Measurements from ENCODE around the gene SMO.
"Not testable (repeated sequence)": the region's sequence is repeated elsewhere in the genome, so short reads cannot be mapped to it uniquely, and the experiment has no call there.

SMO gene

DNA sequence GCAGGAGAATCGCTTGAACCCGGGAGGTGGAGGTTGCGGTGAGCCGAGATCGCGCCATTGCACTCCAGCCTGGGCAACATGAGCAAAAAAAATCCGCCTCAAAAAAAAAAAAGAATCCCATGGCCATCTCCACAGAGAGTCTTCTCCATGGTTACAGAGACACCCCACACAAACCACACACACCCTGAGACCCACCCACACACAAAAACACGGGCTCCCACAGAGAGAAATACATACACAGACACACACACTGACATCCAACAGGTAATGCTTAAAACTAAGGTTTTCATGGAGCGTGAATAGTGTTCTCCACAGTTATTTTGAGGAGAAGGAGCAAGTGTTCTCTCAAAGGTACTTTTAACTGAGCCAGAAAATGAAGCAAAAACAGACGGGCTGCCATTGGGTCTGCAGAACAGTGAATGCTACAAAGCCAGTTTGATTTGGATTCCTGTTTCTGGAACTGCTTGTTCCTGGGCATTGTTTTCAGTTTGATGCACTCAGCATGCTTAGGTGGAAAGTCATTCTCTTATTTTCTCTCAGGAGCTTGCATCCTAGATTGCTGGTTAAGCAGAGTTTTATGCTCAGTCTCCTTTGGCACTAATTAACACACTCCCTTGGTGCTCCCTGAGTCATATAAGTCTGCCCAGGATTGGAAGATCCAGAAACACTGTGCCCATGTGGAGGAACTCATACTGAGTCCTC is 51.8 kb downstream of the SMO start:
- no peak for DNase-seq (ENCODE audit: low spot score)

DNA sequence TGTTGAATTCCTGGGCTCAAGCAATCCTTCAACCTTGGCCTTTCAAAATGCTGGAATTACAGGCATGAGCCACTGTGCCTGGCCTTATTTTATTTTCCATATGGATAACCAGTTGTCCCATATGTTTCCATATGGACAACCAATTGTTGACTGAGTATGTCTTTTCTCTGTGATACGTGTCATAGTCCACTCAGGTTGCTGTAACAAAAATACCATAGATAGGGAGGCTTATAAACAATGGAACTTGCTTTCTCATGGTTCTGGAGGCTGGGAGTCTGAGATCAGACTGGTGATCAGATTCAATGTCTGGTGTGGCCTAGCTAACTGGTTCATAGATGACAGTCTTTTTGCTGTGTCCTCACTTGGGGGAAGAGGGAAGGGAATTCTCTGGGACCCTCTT is 55.8 kb downstream of the SMO start:
- DNase-seq (ENCODE audit: low spot score): no peak

DNA sequence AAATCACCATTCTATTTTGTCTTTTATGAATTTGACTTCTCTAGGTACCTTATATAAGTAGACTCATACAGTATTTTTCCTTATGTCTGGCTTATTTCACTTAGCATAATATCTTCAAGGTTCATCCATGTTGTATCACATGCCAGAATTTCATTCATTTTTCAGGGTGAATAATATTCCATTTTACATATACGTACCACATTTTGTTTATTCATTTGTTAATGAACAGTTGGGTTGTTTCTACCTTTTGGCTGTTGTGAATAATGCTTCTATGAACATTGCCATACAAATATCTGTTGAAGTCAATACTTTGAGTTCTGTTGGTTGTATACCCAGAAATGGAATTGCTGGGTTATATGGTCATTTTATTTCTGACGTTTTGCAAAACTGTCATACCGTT is 57.1 kb downstream of the SMO start:
- DNase-seq (ENCODE audit: low spot score): no peak

DNA sequence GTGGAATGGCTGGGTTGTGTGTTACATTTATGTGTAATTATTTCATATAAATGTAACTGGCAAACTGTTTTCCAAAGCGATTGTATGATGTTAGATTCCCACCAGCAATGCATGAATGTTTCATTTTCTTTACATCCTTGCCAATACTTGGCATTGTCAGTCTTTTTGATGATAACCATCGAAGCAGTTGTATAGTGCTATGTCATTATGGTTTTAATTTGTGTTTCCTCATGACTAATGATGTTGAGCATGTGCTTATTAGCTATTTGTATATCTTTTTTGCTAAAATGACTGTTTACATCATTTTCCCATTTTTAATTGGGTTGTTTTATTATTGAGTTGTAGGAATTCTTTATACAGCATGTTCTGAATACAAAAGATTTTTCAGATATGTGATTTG is 58.7 kb downstream of the SMO start:
- no peak for DNase-seq (ENCODE audit: low spot score)

DNA sequence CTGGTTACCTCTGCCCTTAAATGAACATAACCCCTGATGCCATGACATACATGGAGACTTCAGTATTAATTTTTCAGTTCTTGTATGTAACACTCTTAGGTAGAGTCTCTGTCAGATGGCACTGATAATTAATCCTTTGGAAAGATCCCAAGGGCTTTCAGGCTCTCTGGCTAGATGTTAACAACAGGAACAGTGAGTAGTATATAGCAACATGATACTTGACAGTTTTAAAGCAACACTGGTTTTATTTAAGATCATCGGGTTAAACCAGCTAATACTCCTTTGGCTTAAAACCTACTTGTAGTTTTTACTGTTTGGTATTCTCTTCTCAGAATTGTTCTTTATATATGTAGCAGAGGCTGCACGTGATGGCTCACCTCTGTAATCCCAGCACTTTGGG is 63.7 kb downstream of the SMO start:
- DNase-seq (ENCODE audit: low spot score): no peak

DNA sequence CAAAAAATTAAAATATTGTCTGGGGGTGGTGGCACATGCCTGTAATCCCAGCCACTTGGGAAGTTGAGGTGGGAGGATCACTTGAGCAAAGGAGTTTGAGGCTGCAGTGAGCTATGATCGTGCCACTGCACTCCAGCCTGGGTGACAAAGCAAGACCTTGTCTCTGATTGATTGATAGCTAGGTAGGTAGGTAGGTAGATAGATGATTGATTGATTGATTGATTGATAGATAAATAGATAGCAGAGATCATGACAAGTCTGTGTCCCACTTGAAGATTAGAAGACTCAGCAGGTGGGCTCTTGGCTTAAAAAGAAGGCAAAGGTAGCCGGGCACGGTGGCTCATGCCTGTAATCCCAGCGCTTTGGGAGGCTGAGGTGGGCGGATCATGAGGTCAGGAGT is 64.2 kb downstream of the SMO start:
- not testable (repeated sequence) for DNase-seq (ENCODE audit: low spot score)

DNA sequence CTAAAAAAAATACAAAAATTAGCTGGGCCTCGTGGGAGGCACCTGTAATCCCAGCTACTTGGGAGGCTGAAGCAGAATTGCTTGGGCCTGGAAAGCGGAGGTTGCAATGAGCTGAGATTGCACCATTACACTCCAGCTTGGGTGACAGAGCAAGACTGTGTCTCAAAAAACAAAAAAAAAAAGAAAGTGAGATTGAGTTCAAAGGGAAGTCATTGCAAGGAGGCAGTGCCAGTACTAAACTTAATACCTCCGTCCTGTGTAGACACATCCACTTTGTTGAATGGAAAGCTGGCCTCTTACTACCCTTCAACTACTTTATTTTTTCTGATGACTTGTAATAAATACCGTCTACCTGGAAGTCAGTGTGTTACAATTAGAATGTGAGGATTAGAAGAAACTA is 67.4 kb downstream of the SMO start:
- DNase-seq (ENCODE audit: low spot score): no peak

DNA sequence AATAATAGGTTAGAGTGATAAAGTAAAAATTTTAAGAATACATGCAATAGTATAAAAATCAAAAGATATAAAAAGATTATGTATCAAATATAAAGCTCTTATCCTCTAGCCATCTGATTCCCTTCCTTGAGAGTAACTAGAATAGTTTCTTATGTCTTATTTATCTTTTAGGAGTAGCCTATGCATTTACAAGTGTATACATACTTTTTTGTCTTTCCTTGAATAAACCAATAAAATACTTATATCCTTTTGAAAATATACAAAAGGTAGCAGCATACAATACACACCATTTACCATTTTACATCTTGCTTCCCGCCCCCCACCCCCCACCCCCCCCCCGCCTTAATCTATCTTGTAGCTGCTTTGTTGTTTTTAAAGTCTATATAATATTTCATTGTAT is 67.8 kb downstream of the SMO start:
- DNase-seq (ENCODE audit: low spot score): no peak

DNA sequence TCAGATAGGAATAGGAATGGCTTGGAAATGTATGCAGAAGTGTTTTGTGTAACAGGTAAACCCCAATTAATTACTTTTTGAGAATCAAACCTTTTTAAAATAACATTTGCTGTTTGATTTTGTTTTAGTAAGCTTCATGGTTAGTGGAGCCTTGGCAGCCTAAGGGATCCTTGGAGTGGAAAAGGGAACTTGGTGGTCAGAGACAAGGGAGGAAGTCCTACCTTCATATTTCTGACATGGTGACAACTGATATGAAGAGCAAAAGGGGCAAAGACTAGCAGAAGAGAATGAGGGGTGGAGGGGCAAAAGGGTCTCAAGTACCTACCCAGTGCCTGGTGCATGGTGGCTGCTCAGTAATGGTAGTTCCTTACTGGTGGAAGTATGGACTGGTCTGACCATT is 68.7 kb downstream of the SMO start:
- DNase-seq (ENCODE audit: low spot score): no peak

DNA sequence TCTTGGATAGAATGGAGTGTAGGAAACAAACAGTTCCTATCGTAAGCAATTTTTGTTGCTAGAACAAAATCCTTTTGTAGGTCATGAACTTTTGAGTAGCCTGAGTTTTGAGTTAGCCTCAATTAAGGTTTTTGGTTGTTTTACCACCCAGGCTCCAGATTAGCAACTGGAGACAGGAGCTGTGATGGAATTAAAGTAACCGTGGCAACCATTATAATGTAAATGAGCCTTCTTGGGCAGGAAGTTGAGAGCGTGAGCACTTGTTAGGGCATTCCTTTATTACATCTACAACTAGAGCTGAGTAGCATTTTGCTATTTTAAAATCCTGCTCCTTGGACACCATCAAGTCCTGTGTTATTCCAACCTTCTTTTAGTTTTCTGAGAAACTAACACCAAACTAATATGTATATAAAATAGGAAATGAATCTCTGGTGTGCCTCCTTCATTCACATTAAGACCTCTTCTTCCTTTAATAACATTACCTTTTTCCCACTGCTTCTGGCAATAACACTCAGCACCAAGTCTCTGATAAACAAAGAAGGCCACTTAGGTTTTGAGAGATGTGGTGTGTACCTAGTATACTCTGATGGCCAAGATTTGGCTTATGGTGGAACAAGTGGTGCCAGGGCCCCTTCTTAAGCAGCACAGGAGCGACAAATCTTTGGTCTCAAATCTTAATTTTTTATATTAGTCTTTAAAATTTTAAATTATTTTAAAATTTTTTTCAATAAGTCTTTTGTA is 70.4 kb downstream of the SMO start:
- no peak for DNase-seq (ENCODE audit: low spot score)

DNA sequence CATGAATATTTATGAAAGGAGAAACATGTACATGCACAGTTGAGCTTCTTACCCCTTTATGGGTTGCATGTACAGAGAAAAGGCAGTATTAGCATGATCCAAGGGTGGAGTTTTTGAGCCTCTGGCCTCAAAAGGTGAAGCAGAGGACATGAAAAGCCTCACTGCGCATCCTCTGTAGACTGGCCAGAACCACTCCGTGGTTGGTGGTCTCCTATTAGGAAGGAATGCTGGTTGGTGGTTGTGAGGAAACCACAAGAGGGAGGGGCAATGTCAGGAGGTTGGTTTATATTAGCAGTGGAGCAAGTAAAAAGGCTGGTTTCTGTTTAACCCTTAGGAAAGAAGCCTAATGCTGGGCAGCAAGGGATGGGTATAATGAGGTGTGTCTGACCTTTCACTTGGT is 73.9 kb downstream of the SMO start:
- DNase-seq (ENCODE audit: low spot score): no peak

Measured in left forelimb (tissue), 1 donor.